ENCODE measurements around the gene PLXND1.

Gene PLXND1

DNA sequence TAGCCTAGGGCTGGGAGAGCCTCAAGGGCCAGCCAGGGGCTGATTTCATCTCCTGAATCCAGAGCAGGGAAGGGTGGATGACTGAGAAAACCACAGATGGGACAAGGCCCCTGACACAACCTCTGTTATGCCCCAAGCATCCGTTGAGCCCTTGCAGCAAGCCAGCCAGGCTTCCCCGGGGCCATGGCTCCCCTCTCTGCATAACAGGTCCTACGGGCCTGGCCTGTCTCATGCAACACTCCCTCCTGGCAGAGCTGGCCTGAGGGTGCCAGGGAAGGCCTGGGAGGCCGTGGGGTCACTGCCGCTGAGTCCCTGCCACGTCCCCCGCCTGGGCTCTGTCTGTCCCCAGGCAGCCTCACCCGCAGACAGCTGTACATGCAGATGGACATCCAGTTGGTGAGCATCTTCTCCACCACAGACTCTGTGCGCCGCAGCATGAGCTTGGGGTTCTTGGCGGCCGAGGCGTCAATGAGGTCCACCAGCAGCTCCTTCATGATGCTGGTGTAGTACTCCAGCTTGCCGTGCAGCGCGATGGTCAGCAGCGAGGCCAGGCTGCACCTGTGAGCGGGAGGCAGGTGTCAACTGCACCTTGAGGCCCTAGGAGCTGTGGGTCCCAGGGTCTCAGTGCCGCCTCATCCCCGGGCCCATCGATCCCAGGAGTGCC is 41.4 kb downstream of the PLXND1 start:
- Histone ChIP-seq H3K4me2 (ENCODE audit: insufficient read depth, low read length) (no peak overlapping the region), H3K9ac (ENCODE audit: low read depth, low read length) (no peak overlapping the region)
- no peak for DNase-seq

DNA sequence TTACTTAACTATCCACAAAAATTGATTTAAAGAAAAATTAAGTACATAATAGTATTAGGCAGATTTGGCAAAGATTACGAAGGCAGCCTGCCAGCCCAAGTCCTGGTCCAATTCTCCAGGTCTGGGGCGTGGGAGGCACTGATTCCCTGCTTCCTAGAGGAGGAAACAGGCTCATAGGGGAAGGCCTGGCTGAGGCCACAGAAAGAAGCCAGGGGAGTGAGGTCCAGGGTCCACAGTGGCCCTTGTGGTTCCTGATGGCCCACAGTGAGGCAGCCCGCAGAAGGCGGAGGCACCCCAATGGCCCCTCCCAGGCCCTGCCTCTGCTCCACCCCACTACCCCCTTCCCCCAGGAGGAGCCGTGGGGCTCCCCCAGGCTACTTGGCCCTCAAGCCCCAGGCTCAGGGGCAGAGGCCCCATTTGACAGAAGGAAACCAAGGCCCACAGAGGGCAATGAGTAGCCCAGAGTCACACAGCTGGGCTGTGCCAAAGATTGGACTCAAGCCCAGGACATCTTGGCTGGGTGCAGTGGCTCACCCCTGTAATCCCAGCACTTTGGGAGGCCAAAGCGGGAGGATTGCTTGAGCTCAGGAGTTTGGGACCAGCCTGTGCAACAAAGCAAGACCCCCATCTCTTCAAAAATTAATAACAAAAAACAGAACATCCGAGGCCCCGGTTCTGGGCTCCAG is 42.5 kb downstream of the PLXND1 start:
- no peaks in the 10 kb centered on the region for H3K4me1 ChIP-seq (ENCODE audit: insufficient read depth, low read length)
- H3K27me3 ChIP-seq (ENCODE audit: insufficient read depth, low read length, poor library complexity) = no peaks in the 10 kb centered on the region
- H3K27ac ChIP-seq (ENCODE audit: low read length) = no peak overlapping the region
- H3K79me2 ChIP-seq (ENCODE audit: insufficient read depth, low read length) = no peaks in the 10 kb centered on the region
- H4K20me1 ChIP-seq (ENCODE audit: insufficient read depth, low read length) = peaks cover 18% of the 10 kb centered on the region
- no peak overlapping the region for H3K4me2 ChIP-seq (ENCODE audit: insufficient read depth, low read length)
- DNase-seq (no peak), ATAC-seq (ENCODE audit: insufficient read depth, low read depth) (no peak)
- no peak for TF ChIP-seq EZH2 (IDR thresholded peaks at IDR 0.05; ENCODE audit: borderline replicate concordance, low read depth, low read length, severe bottlenecking)
- TF ChIP-seq, protein P1, sequence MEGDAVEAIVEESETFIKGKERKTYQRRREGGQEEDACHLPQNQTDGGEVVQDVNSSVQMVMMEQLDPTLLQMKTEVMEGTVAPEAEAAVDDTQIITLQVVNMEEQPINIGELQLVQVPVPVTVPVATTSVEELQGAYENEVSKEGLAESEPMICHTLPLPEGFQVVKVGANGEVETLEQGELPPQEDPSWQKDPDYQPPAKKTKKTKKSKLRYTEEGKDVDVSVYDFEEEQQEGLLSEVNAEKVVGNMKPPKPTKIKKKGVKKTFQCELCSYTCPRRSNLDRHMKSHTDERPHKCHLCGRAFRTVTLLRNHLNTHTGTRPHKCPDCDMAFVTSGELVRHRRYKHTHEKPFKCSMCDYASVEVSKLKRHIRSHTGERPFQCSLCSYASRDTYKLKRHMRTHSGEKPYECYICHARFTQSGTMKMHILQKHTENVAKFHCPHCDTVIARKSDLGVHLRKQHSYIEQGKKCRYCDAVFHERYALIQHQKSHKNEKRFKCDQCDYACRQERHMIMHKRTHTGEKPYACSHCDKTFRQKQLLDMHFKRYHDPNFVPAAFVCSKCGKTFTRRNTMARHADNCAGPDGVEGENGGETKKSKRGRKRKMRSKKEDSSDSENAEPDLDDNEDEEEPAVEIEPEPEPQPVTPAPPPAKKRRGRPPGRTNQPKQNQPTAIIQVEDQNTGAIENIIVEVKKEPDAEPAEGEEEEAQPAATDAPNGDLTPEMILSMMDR (IDR thresholded peaks at IDR 0.05; ENCODE audit: borderline replicate concordance, extremely low read depth, low read length, poor library complexity, severe bottlenecking) = no peak
- H3K9me3 ChIP-seq (ENCODE audit: insufficient read depth, low read length, severe bottlenecking) = no peaks in the 10 kb centered on the region
- H3K9ac ChIP-seq (ENCODE audit: low read depth, low read length) = no peak overlapping the region
- no peak overlapping the region for H3K4me3 ChIP-seq (ENCODE audit: low read depth in 1 of 2, low read length in 2 of 2)
- peaks cover 98% of the 10 kb centered on the region for H3K36me3 ChIP-seq (ENCODE audit: insufficient read depth, low read length)
- no peak overlapping the region for H2AFZ ChIP-seq (ENCODE audit: low read depth, low read length)

More for the DNA sequence above, 41.4 kb downstream of the PLXND1 start:
- peaks cover 21% of the 10 kb centered on the region for H4K20me1 ChIP-seq (ENCODE audit: insufficient read depth, low read length)
- H3K27me3 ChIP-seq (ENCODE audit: insufficient read depth, low read length, poor library complexity) = no peaks in the 10 kb centered on the region
- H3K27ac ChIP-seq (ENCODE audit: low read length) = peak overlapping the region; percentile 36; the same call in 1 of the 2 replicates
- no peak overlapping the region for H2AFZ ChIP-seq (ENCODE audit: low read depth, low read length)
- peaks cover 98% of the 10 kb centered on the region for H3K36me3 ChIP-seq (ENCODE audit: insufficient read depth, low read length)
- H3K4me3 ChIP-seq (ENCODE audit: low read depth in 1 of 2, low read length in 2 of 2) = no peak overlapping the region
- no peak for ATAC-seq (ENCODE audit: insufficient read depth, low read depth)
- TF ChIP-seq, protein P1 (IDR thresholded peaks at IDR 0.05; ENCODE audit: borderline replicate concordance, extremely low read depth, low read length, poor library complexity, severe bottlenecking) = no peak
- no peak for TF ChIP-seq EZH2 (IDR thresholded peaks at IDR 0.05; ENCODE audit: borderline replicate concordance, low read depth, low read length, severe bottlenecking)
- H3K4me1 ChIP-seq (ENCODE audit: insufficient read depth, low read length) = no peaks in the 10 kb centered on the region
- H3K9me3 ChIP-seq (ENCODE audit: insufficient read depth, low read length, severe bottlenecking) = no peaks in the 10 kb centered on the region
- no peaks in the 10 kb centered on the region for H3K79me2 ChIP-seq (ENCODE audit: insufficient read depth, low read length)

DNA sequence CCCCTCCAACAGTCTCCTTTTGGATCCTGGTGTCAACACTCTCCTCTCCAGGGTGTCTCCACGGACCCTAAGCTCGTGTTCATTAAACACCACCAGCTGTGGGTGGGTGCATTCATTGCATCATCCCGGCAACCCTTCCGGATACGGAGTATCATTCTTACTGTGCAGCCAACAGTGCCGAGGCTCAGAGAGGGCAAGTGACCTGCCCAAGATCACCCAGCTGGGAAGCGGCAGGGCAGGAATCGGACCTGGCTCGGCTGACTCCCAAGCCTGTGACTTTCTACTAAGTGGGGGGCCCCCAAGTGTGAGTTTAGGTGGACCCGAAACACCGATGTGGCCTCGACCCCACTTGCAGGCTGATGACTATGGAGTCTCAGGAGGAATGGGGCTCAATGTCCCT is 43.1 kb downstream of the PLXND1 start:
- no peaks in the 10 kb centered on the region for H3K27me3 ChIP-seq (ENCODE audit: insufficient read depth, low read length, poor library complexity)
- no peak overlapping the region for H3K27ac ChIP-seq (ENCODE audit: low read length)
- H2AFZ ChIP-seq (ENCODE audit: low read depth, low read length) = no peak overlapping the region
- no peaks in the 10 kb centered on the region for H3K4me1 ChIP-seq (ENCODE audit: insufficient read depth, low read length)
- no peaks in the 10 kb centered on the region for H3K9me3 ChIP-seq (ENCODE audit: insufficient read depth, low read length, severe bottlenecking)
- ATAC-seq (ENCODE audit: insufficient read depth, low read depth) = no peak
- no peak overlapping the region for H3K4me3 ChIP-seq (ENCODE audit: low read depth in 1 of 2, low read length in 2 of 2)
- no peak overlapping the region for H3K4me2 ChIP-seq (ENCODE audit: insufficient read depth, low read length)
- no peaks in the 10 kb centered on the region for H3K79me2 ChIP-seq (ENCODE audit: insufficient read depth, low read length)
- TF ChIP-seq, protein P1 (IDR thresholded peaks at IDR 0.05; ENCODE audit: borderline replicate concordance, extremely low read depth, low read length, poor library complexity, severe bottlenecking) = no peak
- no peak for TF ChIP-seq EZH2 (IDR thresholded peaks at IDR 0.05; ENCODE audit: borderline replicate concordance, low read depth, low read length, severe bottlenecking)
- peaks cover 99% of the 10 kb centered on the region for H3K36me3 ChIP-seq (ENCODE audit: insufficient read depth, low read length)
- no peak for DNase-seq
- H3K9ac ChIP-seq (ENCODE audit: low read depth, low read length) = no peak overlapping the region
- H4K20me1 ChIP-seq (ENCODE audit: insufficient read depth, low read length) = peaks cover 20% of the 10 kb centered on the region
